Stimulated activated CD4-positive, alpha-beta T cell treated with anti-CD3 and anti-CD28 coated beads, Interleukin-4, amount 100 ng/mL, for 4 hours (primary cell): ENCODE measurements around the gene DIPK1B.

Experiments used
- DNase-seq, 2 experiments: peaks; one replicate each; pipeline ENCODE4 v3.0.0-alpha.2; 2020

The DIPK1B gene

DNA sequence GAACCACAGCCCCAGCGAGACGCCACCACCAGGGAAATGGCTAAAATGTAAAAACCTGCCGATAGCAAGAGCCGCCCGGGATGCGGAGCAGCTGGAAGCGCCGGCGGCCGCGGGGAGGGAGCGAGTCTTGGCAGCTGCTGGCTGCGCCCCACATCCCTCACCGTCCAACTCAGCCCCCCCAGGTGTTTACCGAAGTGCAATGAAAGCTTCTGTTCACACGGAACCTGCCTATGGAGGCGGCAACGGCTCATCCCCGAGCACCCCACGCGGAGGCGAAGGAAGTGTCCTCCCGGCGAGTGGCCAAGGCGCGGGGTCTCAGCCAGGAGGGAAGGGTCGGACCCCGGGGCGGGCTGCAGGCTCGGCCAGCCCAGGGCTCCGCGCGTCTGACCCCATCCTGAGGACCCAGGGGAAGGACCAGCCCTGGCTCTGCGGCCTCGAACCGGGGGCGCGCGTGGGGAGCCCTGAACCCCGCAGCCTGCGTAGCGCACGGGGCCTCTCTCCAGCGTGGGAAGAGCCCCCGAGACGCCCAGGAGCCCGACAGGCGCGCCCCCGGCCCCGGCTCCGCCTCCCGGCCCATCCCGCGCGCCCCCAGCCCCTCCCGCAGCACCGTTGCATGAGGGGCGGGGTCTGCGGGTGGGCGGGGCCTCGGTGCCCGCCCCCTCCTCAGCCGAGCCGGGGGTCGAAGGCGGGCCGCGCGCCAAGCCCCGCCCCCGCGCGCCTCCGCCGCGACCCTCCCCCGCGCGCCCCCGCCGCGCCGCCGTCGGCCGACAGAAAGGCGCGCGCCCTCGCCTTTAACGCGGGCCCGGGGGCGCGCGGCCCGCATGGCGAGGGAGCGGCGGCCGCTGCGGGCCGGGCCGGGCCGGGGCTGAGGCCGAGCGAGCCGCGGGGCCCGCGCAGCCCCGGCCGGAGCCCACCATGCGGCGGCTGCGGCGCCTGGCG lies at the start of gene DIPK1B:
DIPK1B (plus strand) TSS at position 822 of the 939 bp plus-strand sequence; CDS start at position 916, 94 bp downstream.
- no peak for DNase-seq

DNA sequence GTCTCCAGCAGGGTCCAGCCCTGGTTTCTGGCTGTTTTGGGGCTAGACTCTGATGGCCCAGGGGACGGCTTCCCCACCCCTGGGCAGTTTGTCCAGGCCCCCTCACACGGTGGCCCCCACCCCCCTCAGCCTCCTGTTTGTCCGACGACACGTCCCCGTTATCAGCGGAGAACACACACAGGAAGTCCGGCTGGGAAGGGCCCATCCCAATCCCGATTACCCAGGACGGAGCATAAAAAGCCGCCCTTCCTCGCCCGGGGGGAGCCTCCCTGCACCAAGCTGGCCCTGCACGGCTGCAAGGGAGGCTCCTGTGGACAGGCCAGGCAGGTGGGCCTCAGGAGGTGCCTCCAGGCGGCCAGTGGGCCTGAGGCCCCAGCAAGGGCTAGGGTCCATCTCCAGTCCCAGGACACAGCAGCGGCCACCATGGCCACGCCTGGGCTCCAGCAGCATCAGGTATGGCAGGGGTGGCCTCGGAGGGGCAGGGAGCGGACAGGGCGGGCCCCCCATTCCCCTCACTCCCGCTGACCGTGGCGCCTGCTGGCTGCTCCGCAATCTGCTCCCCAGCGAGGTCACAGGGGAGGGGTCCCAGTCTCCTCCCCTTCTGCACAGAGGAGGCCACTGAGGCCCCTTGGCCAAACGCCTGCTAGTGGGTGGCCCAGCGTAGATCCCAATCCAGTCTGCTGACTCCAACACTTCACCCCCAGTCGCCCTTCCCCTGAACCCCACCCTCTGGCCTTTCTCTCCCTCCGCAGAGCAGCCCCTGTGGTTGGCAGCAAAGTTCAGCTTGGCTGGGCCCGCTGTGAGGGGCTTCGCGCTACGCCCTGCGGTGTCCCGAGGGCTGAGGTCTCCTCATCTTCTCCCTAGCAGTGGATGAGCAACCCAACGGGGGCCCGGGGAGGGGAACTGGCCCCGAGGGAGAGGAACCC lies 49.5 kb upstream of the DIPK1B start, which contains the start of gene EGFL7:
EGFL7 (plus strand) TSS at position 261 of the 926 bp plus-strand sequence. CDS start 5,367 bp downstream, outside the sequence.
- no peak for DNase-seq

DNA sequence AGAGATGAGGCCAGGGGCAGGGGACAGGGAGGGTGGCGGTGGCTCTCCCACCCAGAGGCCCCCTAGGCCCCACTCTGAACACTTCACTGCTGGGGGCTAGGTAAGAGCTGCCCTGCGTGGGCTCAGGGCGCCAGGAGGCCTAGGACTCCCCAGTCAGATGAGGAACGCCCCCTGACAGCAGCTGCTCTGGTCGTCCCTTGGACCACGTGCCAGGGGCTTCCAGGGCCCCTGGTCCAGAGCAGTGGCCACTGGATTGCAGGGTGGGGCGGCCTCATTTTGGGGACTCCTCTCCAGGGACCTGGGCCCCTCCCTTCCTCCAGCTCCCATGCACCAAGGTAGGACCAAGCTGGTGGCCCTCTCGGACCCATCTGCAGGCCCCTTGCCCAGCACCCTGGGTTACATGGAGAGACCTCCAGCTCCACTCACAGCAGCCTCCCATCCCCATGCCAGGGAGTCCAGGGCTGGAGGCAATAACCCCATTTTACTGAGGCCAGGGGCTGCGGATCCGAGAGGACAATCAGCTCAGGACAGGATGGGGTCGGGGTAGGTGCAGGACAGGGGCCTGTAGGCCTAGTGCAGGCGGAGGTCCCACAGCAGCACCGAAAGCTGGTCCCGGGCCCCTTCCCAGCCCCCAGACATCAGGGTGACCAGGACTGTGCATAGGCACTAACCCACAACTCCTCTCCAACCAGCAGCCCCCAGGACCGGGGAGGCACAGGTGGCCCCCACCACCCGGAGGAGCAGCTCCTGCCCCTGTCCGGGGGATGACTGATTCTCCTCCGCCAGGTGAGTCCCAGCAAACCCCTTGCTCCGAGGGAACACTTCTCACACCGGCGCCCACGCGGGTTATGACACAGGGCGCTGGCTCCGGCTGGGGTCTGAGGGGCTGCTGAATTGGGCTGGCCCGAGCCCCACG lies 48.1 kb upstream of the DIPK1B start:
- no peak for DNase-seq

DNA sequence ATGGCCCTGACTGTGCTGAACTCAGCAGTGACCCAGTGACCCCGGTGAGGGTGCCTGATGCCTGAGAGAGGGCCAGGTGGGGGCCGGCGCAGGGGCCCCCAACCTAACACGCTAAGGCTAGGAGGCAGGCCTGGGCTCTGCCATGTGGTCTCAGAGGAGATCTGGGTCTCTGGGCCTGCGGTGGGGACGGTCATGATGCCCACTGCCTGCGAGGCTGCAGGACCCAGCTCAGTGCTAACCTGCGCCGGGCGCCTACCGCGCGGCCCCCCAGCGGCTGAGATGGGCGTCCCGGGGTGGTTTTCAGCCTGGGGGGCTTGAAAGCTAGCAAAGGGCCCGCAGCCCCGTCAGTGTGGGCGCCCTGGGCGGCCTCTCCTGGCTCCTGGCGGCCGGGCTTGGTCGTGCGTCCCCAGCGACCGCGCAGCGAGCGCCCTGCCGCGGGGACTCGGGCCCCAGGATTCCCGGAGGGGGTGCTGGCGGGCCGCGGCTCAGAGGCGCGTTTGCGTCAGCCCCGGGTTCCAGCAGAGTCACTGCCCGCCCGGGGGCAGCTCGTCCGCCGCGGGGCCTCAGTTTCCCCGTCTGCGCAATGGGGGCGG lies 47.2 kb upstream of the DIPK1B start:
- peak in 1 of 2 experiments; percentile 22 for DNase-seq

DNA sequence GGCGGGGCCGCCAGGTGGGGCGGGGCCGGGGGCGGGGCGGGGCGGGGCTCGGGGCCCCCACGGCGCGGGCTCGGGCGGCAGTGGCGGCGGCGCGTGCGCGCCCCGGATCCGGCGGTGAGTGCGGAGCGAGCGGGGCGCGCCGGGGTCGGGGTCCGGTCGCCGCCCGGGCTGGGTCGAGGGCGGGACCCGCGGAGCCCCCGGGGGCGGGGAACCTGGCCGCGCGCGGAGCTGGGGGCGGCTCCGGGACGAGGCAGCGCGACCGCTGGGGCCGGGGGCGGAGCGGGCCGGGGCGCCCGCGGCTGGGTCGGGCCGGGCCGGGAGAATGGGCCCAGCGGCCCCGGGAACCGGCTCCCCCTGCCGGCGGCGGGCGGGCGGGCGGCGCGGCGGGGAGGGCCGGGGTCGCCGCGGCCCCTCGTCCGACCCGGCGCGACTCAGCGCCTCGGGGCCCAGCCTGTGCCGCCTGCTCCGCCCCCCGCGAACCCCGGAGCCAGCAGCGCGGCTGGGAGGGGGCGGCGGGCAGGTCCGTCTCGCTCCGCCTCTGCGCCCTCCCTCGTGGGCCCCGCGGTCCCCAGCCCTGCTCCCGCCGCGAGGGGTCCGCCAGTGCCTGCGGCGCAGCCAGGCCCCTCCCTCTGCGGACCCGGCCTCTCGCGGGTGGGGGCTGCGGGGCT lies 46.5 kb upstream of the DIPK1B start:
- peak in 1 of 2 experiments; percentile 36 for DNase-seq

DNA sequence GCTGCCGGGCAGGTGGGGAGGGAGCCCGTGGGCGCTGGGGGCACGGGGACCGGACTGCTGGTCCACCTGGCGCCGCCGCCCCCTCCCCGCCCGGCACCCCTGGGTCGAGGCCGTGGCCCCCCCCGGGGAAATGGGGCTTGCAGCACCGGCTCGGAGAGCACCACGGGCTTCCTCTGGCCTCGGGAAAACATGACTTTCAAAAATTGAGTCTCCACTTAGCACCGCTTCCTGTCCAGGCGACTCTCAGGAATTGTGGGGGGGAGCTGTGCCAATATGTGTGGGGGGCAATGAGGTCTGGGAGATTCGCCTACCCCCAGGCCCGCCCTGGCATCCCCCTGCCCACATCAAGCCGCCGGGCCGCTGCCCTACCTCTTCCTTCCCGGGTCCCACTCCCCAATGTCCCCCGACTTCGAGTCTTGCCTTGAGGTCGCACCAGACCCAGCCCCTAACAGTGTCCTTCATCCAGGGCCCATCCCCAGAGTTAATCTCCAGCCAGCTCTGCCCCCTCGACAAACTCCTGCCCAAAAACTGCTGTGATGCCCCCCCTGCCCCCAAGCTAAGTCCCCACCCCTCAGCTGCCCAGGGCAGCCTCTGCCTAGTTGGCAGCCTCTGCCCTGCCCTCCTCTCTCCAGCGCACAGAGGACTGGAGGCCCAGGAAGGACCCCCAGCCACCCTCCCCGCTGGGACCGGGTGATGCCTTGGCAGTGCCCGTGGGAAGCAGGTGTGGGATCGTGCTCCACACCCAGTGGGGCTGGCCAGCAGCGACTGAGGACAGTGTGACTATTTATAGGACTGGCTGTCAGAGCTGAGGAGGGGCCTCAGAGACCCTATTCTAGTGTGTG lies 45.8 kb upstream of the DIPK1B start:
- no peak for DNase-seq

DNA sequence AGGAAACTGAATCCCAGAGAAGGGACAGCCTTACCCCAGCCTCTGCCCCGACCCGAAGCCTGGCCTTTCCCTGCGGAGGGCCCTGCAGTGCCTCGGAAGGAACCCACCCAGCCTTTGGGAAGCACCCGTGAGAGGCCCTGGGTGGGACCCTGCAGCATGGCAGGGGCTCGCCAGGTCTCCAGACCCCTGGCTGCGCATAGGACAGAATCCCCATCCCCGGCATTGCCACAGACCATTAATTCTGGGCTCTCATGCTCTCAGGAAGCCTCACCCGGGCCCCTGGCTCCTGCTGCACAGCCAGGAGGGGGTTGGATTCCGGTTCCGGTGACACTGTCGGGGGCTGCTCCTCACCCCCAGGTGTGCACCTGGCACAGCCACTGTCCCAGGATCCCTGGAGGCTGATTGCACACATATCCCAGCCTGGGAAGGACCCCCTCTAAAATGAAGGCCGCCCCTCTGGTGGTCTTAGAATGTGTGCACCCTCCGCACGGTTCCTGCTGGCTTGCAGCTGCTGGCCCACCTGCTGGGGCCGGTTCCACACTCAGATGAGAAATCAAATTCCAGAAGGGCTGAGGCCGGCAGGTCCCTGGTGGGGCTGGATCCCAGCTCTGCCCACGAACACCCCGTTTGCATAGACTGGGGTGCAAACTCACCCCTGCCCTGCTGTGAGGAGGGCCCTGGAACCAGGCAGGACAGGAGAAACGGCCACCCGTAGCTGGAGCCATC lies 45.0 kb upstream of the DIPK1B start:
- DNase-seq = no peak

DNA sequence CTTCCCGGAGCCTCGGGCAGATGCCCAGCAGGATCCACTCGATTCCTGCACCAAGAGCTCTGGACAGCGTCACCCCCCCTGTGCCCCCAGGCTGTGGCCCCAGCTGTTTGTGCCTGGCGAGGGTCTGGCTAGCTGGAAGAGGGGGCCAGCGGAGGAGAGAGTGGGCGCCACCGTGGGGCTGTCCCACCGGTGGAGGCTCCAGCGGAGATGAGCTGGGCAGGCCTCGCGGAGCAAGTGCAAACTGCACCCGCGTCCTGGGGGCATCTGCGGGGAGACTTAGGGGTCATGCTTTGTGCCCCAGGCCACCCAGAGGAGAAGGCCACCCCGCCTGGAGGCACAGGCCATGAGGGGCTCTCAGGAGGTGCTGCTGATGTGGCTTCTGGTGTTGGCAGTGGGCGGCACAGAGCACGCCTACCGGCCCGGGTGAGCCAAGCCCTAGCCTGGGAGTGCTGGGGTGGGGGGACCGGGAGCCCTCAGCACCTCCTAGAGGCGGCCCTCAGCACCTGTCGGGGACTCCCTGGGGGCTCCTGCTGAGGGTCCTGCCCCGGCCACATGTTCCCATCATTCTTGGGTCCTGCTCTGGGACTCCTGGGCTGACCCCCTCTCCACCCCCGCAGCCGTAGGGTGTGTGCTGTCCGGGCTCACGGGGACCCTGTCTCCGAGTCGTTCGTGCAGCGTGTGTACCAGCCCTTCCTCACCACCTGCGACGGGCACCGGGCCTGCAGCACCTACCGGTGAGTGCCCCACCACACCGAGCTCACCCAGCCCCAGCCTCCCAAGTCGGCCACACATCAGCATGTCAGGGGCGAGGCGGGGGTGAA lies 44.2 kb upstream of the DIPK1B start:
- no peak for DNase-seq

DNA sequence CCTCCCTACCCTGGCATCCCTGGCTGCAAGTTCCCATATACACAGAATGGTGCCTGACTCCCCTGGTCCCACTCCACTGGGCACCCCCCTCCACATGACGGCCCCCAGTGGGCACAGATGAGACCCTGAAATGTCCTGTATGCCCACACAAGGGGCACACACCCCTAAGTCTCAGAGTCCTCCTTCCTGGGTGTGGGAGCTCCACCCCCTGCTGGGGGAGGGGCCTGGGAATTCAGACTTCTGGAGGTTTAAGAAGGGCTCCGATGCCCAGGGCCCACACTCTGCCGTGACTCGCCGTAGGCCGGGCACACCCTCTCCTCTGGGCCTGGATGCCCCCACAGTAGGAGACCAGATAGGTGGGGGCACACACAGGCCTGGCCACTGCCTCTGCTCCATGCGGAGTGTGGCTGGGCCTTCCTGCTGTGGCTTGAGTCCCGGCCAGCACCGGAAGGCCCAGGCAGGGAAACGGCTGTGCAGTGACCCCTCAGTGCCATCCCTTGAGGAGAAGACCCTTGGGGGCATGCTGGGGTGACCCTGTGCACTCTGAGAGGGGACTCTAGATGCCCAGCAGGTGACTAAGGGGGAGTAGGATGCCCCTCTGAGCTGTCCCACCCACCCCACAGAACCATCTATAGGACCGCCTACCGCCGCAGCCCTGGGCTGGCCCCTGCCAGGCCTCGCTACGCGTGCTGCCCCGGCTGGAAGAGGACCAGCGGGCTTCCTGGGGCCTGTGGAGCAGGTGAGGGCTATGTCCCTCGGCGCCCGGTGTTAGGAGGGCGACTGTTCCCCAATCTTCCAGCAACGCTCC lies 43.2 kb upstream of the DIPK1B start:
- DNase-seq = no peak

DNA sequence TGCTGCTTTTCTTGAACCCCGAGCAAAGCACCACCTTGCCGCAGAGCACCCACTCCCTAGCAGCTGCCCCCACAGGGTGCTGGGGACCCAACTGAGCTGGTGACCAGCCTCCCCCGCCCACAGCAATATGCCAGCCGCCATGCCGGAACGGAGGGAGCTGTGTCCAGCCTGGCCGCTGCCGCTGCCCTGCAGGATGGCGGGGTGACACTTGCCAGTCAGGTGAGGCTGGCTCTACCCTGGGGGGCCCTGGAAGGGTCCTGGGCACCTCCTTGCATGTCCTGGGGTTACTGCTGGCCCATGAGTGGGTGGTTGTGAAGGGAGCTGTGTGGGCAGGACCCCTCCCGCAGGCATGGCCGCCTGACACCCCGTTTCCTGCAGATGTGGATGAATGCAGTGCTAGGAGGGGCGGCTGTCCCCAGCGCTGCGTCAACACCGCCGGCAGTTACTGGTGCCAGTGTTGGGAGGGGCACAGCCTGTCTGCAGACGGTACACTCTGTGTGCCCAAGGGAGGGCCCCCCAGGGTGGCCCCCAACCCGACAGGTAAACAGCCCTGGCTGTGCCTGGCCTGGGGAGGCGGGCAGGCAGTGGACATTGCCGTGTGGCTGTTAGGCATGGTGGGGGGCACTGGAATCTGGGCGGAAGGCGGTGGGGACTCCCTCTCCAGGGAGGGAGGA lies 42.4 kb upstream of the DIPK1B start:
- no peak for DNase-seq

DNA sequence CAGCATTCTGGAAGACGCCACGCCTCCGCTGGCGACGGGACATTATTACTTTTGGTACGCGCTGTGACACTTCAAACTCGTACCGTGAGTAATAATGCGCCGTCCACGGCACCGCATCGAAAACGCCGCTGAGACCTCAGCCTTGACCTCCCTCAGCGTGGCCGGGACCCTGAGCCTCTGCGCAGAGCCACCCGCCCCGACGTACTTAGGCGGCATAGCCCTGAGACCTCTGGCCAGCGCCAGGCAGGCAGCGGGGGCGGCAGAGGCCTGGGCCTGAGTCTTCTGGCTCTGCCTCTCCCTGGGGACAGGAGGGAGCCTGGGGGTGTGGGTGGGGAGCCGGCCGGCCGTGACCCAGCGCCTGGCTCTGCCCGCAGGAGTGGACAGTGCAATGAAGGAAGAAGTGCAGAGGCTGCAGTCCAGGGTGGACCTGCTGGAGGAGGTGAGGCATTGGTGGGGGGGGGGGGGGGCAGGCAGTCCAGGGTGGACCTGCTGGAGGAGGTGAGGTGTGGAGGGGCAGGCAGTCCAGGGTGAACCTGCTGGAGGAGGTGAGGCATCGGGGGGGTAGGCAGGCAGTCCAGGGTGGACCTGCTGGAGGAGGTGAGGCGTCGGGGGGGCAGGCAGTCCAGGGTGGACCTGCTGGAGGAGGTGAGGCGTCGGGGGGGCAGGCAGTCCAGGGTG lies 41.7 kb upstream of the DIPK1B start:
- no peak for DNase-seq

DNA sequence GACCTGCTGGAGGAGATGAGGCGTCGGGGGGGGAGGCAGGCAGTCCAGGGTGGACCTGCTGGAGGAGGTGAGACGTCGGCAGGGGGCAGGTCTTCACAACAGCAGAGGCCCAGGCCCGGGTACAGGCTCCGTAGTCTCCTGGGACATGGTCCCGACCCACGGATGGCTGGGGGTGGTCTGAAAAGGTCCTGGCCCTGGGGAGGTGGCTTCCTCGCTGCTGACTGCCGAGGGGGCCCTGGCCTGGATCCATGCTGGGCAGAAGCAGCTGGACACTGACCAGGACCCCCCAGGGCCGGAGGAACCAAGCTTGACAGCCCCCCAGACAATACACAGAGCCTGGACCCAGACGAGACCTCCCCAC lies 41.1 kb upstream of the DIPK1B start:
- DNase-seq = no peak

DNA sequence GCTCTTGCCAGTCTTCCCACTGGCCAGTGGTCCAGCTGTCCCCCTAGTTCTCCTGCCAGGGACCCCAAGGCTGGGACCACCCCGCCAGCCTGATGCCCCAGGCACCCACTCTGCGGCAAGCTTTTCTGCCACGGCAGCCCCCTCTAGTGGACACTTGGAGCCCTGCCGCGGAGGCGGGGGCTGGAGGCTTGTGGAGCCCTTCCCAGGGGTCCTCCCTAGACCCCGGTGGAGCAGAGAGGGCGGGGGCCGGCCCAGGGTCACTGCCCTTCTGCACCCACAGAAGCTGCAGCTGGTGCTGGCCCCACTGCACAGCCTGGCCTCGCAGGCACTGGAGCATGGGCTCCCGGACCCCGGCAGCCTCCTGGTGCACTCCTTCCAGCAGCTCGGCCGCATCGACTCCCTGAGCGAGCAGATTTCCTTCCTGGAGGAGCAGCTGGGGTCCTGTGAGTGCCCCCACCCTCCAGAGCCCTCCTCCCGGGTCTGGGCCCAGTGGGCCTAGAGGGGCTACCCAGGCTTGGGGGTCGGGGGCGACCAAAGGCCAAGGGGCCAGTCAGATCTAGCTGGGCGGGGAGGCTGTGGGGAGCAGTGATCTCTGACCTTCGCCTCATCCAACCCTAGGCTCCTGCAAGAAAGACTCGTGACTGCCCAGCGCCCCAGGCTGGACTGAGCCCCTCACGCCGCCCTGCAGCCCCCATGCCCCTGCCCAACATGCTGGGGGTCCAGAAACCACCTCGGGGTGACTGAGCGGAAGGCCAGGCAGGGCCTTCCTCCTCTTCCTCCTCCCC lies 40.5 kb upstream of the DIPK1B start:
- DNase-seq = peak; percentile 19 to 50

DNA sequence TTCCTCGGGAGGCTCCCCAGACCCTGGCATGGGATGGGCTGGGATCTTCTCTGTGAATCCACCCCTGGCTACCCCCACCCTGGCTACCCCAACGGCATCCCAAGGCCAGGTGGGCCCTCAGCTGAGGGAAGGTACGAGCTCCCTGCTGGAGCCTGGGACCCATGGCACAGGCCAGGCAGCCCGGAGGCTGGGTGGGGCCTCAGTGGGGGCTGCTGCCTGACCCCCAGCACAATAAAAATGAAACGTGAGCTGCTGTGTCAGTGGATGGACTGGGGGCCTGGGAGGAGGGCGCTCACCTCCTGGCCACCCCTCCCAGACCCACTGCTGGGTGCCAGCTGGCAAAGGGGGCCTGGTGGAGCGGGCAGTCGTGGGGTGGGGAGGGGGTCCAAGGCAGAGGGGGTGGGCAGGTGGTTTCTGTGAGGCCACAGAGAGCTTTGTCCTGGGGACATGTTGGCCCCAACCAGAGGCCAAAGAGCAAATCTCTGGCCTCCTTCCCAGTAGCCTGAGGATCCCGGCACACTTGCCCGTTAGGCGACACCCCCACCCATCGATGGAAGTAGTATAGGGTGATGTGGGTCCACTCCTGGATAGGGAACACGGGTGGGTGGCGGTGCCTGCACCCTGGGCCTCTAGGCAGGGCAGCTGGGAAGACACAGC lies 39.8 kb upstream of the DIPK1B start:
- no peak for DNase-seq
